ENCODE data around the gene SAXO1.
"Not testable (repeated sequence)": the region's sequence is repeated elsewhere in the genome, so short reads cannot be mapped to it uniquely, and the experiment has no call there.

The SAXO1 gene

GRCh38 chr9:19000133-19000532 lies 32.9 kb downstream of the SAXO1 start:
- FAIRE-seq, result no peak
- no peak for DNase-seq (ENCODE audit: insufficient read length, low spot score)

- FAIRE-seq (no peak), DNase-seq (ENCODE audit: insufficient read length, low spot score) (no peak)
These were observed 33.7 kb downstream of the SAXO1 start for GRCh38 chr9:18999173-18999785.

GRCh38 chr9:18997151-18997550 lies 35.9 kb downstream of the SAXO1 start:
- DNase-seq (ENCODE audit: insufficient read length, low spot score) (no peak), FAIRE-seq (no peak)

GRCh38 chr9:18996211-18996610 lies 36.8 kb downstream of the SAXO1 start:
- DNase-seq (ENCODE audit: insufficient read length, low spot score), result no peak
- FAIRE-seq, result no peak

- no peak for DNase-seq (ENCODE audit: insufficient read length, low spot score)
- no peak for FAIRE-seq
These were observed 38.6 kb downstream of the SAXO1 start for GRCh38 chr9:18994263-18994916.

GRCh38 chr9:18991197-18991596 lies 41.8 kb downstream of the SAXO1 start:
- DNase-seq (ENCODE audit: insufficient read length, low spot score); FAIRE-seq: not testable (repeated sequence)

- FAIRE-seq (no peak), DNase-seq (ENCODE audit: insufficient read length, low spot score) (no peak)
These were observed 42.5 kb downstream of the SAXO1 start for GRCh38 chr9:18990494-18990893.

- FAIRE-seq, result no peak
- no peak for DNase-seq (ENCODE audit: insufficient read length, low spot score)
These were observed 43.1 kb downstream of the SAXO1 start for GRCh38 chr9:18989865-18990264.

GRCh38 chr9:18989097-18989496 lies 43.9 kb downstream of the SAXO1 start:
- DNase-seq (ENCODE audit: insufficient read length, low spot score) (no peak), FAIRE-seq (no peak)

GRCh38 chr9:18988003-18988402 lies 45.0 kb downstream of the SAXO1 start:
- DNase-seq (ENCODE audit: insufficient read length, low spot score), result no peak
- no peak for FAIRE-seq

- FAIRE-seq (no peak), DNase-seq (ENCODE audit: insufficient read length, low spot score) (no peak)
These were observed 47.0 kb downstream of the SAXO1 start for GRCh38 chr9:18985996-18986395.

- DNase-seq (ENCODE audit: insufficient read length, low spot score) (no peak), FAIRE-seq (no peak)
These were observed 47.5 kb downstream of the SAXO1 start for GRCh38 chr9:18985464-18985951.

GRCh38 chr9:18982262-18982620 lies 50.8 kb downstream of the SAXO1 start:
- FAIRE-seq, result no peak
- DNase-seq (ENCODE audit: insufficient read length, low spot score), result no peak

GRCh38 chr9:18981476-18982261 lies 51.3 kb downstream of the SAXO1 start:
- FAIRE-seq (no peak), DNase-seq (ENCODE audit: insufficient read length, low spot score) (no peak)

- DNase-seq (ENCODE audit: insufficient read length, low spot score), result no peak
- no peak for FAIRE-seq
These were observed 52.8 kb downstream of the SAXO1 start for GRCh38 chr9:18980189-18980588.

- FAIRE-seq (no peak), DNase-seq (ENCODE audit: insufficient read length, low spot score) (no peak)
These were observed 53.6 kb downstream of the SAXO1 start for GRCh38 chr9:18979367-18979766.

GRCh38 chr9:18978188-18978587 lies 54.8 kb downstream of the SAXO1 start:
- DNase-seq (ENCODE audit: insufficient read length, low spot score), result no peak
- FAIRE-seq, result no peak

GRCh38 chr9:18976709-18977531 lies 56.1 kb downstream of the SAXO1 start:
- peak; percentile 13 for FAIRE-seq

GRCh38 chr9:18976221-18976708 lies 56.7 kb downstream of the SAXO1 start:
- no peak for FAIRE-seq
- no peak for DNase-seq (ENCODE audit: insufficient read length, low spot score)

More at GRCh38 chr9:18976709-18977531, 56.1 kb downstream of the SAXO1 start:
- peak; percentile 63 for DNase-seq (ENCODE audit: insufficient read length, low spot score)

- FAIRE-seq (no peak), DNase-seq (ENCODE audit: insufficient read length, low spot score) (no peak)
These were observed 59.7 kb downstream of the SAXO1 start for GRCh38 chr9:18973348-18973747.

GRCh38 chr9:18972675-18973074 lies 60.3 kb downstream of the SAXO1 start:
- DNase-seq (ENCODE audit: insufficient read length, low spot score), result no peak
- FAIRE-seq, result no peak

All from HTR-8/SVneo (cell line).